ENCODE results near the gene RUNDC1.

RUNDC1 gene

GRCh38 chr17:43020030-43020621 is 39.8 kb downstream of the RUNDC1 start:
- DNase-seq, result no peak

- peak; percentile 40 to 48 for DNase-seq
These were observed 40.7 kb downstream of the RUNDC1 start for GRCh38 chr17:43020789-43021740.

DNA sequence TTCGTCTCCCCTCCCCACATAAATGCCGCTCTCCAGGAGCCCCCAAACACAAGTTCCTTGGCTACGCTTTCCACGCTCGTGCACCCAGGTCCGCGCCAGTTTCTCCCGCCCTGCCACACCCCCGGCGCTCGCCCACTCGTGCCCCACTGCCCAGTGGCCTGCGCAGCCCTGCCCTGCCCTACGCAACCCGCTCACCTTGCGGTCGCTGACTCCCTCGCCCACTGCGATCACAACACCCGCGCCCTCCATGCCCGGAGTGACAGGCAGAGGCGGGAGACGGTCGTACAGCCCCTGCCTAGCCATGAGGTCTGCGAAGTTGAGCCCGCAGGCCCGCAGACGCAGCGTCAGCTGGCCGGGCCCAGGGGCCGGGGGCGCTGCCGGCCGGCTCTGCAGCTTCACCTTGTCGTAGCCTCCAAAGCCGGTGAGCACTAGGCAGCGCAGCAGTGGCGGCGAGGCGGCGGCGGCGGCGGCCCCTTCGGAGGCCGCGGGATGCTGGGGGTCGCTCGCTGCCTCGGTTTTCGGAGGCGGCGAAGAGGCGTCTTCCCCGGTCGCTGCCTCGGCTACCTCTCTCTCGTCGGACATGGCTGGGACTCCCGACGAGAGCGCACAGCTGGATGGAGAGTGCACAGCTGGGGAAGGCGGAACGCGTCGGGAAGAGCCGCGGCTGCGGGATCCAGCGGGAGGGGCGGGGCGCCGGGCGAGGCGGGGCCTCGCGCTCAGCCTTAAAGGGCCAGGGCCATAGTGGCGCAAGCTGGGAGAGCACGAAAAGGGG is 41.6 kb downstream of the RUNDC1 start, which contains the start of gene VAT1:
Gene VAT1 (minus strand): TSS at position 645 of the 772 bp plus-strand sequence. CDS start 63 bp downstream, at position 582.
- peak; percentile 50 to 66 for DNase-seq

DNA sequence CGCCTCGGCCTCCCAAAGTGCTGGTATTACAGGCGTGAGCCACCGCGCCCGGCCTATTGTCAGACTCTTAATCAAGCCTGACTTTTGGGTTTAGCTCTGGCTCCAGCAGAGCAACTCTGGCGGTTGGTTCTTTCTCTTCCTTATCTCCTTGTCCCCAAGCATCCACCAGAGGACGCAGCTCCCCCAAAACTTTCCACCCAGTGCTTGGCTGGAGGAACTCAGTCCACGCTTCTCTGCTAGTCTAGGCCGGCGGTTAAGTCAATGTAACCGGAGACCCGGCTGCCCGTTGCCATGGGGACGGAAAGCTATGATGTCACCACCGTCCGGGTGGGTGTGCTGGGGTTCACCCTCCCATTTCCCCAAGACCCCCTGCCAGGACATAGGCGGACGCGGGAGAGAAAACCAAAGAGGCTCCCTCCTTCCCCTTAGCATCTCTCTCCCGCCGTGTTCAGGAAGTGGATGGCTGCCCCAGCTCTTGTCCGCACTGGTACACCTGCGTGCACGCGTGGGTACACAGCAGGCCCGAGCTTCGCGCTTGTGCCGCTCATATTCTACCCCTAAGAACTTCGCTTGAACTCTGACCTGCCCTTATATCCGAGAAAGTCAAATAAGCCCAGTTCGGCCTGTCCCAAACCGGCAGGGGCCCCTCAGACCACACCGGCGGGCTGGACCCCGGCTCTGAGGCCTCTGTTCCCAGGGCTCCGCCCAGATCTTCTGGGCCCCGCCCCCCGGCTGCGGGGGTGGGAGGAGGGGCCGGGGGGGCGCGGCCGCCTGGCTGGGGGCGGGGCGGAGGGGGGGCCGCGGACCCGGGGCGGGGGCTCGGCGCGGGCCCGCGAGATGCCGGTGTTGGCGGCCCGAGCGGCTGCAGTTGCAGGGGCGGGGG is 44.3 kb downstream of the RUNDC1 start, which contains the start of gene RND2:
Gene RND2 (plus strand): TSS at position 825 of the 883 bp plus-strand sequence. CDS start 117 bp downstream, outside the sequence.
- peak; percentile 87 to 88 for DNase-seq

- no peak for DNase-seq
These were observed 44.9 kb downstream of the RUNDC1 start for GRCh38 chr17:43025290-43025657.

DNA sequence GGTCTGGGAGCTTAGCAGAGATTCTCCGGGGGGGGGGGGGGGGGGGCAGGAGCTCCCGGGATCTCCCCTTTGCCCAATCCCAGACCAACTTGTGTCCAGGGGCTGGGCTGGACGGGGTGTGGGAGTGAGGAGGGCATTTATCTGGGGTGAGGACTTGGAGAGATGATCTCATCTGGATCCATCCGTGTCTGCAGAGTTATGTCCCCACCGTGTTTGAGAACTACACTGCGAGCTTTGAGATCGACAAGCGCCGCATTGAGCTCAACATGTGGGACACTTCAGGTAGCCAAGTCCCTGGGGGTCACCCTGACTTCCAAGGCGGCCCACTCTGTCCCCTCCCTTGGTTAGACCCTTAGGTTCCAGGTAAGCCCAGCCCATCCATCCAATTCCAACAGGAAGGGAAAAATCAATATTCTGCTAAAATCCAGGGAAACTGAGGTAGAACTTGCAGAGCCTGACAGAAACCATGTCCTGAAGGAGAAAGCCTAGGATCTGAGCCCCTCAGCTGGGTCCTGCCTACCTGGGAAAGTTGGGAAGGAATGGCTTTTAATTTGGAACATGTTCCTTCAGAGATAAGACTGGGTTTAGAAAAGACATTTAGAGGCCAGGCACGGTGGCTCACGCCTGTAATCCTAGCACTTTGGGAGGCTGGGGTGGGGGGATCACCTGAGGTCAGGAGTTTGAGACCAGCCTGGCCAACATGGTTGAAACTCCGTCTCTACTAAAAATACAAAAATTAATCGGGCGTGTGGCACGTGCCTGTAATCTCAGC is 45.6 kb downstream of the RUNDC1 start:
- no peak for DNase-seq

GRCh38 chr17:43026595-43026994 is 46.2 kb downstream of the RUNDC1 start:
- no peak for DNase-seq

GRCh38 chr17:43027091-43028032 is 47.0 kb downstream of the RUNDC1 start:
- DNase-seq, result no peak

GRCh38 chr17:43028221-43028861 is 48.0 kb downstream of the RUNDC1 start:
- DNase-seq, result no peak

GRCh38 chr17:43030137-43030767 is 49.9 kb downstream of the RUNDC1 start:
- no peak for DNase-seq

DNA sequence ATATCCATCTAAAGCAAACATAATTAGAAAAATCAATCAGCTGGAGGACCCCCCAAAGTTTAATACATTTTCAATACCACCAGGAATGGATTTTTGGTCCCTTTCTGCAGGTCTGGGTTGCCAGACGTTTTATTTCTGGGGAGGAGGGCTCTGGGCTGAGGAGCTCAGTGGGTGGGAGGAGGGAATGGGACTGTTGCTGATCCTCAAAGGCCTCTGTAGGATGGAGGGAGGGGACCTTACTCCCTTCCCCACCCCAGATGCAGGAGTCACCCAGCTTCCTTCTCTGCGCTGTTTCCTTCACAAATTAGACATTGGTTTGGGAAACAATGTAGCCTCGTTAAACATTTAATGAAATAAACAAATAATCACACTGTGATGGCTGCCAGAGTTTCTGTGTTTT is 51.3 kb downstream of the RUNDC1 start:
- no peak for DNase-seq

GRCh38 chr17:43033948-43034881 is 53.9 kb downstream of the RUNDC1 start:
- no peak for DNase-seq

- DNase-seq, result no peak
These were observed 54.5 kb downstream of the RUNDC1 start for GRCh38 chr17:43034894-43035293.

- DNase-seq, result no peak
These were observed 59.3 kb downstream of the RUNDC1 start for GRCh38 chr17:43039646-43040045.

GRCh38 chr17:43040655-43041054 is 60.3 kb downstream of the RUNDC1 start:
- DNase-seq, result no peak

DNA sequence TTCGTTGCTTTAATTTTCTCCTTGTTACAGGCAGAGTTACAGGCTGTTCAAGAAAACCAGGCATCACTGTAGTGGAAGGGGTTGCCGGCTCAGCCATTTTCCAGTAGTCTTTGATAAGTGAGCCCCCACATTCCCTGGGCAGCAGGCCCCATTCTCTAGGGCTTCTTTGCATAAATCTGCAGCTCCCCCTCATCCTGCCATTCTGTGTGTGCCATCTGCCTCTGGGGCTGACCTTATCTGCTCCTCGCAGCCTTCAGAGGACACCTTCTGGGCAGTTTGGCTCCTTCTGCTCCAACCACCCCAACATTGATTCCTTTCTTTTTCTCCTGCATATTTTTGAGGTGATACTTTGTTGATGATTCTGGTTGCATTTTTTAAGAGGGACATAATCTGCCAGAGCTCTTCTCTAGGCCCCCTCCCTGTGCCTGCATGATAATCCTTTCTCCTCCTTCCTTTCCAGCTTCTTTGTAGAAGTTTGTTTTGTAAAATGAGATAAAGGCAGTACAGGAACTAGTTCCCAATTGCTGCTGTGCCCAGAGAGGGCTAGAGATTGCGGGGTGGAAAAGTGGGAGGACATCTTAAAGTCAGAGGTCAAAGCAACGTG is 61.8 kb downstream of the RUNDC1 start:
- DNase-seq, result no peak
